Fibroblast of the conjunctiva (primary cell): ENCODE results near the gene TBXT.
"Not testable (repeated sequence)": the region's sequence is repeated elsewhere in the genome, so short reads cannot be mapped to it uniquely, and the experiment has no call there.

Experiments
- DNase-seq: peaks from one replicate; pipeline ENCODE4 v3.0.0-alpha.2; 2010; ENCODE audit warnings: low read depth

TBXT gene

DNA sequence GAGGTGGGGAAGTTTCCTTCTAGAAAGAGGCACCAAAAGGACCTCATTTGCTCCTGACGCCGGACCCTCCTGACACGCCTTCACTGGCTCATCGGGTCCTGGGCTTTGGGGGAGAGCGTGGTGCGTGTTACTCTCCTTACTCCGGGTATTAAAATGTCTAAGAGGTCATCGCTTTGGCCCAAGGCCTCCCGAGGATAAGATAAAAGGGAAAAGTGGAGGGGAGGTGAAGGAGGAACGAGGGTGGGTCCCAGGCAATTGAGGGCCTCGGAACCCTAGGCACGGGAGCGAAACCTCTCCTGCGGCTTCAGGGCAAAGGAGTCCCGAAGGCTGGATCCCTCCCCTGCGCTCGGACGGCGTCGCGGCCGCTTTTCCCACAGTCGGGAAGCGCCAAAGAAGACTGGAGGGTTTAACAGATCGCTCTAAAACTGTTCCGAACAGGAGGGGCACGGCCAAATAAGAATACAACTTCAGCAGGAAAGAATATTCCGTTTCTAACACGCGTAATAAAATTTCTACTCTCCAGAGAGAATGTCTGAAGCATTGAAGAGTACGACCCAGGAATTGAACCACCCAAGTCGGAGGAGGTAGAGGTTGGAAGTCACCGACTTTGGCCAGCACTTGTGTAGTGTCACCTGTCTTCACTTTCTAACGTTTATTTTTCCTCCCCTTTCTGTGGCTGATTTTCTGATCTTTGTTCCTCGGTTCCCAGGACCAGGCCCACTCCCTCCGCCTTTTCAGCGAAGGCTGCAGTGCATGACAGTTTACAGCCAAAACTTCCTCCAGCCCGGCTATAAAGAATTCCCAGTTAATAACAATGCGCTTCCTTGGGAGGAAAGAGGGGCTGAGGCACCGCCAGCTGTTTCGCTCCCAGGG, 2.1 kb upstream of the TBXT start:
- no peak for DNase-seq

DNA sequence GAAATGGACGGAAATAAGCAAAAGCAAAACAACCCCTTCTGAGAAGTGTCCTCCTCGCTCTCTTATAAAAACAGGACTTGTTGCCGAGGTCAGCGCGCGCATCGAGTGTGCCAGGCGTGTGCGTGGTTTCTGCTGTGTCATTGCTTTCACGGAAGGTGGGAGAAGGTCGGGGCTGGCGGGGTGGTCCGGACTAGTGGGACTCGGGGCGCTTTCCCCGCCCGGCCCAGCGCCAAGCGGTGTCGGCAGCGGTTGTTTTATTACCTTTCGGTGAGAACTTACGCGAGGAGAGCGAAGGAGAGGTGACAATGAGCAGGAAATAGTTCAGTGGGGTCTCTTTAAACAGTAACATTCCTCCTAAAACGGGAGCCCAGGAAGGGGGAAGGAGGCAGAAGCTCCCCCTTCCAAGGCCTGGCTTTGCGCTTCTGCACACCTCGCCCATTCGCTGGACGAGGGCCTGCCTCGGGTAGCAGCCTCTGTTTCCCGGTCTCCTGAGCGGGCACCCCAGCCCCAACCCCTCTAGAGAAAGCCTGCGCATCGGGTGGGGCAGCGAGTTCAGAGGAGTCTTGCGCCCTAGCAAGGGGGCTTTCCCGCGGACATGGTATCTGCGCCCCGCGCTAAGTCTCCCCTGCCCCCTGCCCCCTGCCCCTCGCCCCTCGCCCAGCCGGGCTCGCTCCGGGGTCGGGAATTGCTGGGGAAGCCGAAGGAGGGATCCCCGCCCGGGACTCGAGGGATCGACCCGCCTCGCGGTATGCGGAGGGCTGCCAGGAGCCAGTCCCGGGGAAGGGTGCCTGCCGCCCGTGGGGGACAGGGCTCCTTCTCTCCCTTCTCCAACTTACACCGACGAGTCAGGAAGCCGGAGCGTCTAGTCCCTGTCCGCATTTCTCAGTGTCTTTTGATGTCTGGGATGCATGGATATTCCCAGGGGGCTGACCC, 1.2 kb upstream of the TBXT start:
- DNase-seq = no peak

DNA sequence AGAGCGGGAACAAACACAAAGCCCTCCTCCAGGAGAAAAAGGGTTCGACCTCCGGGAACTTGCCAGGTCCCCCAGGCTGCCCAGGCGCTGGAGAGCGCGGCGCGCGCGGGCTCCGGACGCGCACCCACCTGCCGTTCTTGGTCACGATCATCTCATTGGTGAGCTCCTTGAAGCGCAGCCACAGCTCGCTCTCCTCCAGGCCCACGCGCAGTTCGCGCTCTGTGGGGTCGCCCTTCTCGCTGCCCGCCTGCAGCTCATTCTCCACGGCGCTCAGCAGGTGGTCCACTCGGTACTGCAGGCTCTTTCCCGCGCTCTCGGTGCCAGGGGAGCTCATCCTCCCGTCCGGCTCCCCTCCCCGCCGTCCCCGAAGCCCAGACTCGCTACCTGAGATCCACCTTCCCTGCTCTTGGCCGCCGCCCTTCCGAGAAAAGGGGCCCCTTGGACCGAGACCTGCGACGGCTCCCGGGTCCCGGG, 356 bp downstream of the TBXT start:
- DNase-seq = no peak

DNA sequence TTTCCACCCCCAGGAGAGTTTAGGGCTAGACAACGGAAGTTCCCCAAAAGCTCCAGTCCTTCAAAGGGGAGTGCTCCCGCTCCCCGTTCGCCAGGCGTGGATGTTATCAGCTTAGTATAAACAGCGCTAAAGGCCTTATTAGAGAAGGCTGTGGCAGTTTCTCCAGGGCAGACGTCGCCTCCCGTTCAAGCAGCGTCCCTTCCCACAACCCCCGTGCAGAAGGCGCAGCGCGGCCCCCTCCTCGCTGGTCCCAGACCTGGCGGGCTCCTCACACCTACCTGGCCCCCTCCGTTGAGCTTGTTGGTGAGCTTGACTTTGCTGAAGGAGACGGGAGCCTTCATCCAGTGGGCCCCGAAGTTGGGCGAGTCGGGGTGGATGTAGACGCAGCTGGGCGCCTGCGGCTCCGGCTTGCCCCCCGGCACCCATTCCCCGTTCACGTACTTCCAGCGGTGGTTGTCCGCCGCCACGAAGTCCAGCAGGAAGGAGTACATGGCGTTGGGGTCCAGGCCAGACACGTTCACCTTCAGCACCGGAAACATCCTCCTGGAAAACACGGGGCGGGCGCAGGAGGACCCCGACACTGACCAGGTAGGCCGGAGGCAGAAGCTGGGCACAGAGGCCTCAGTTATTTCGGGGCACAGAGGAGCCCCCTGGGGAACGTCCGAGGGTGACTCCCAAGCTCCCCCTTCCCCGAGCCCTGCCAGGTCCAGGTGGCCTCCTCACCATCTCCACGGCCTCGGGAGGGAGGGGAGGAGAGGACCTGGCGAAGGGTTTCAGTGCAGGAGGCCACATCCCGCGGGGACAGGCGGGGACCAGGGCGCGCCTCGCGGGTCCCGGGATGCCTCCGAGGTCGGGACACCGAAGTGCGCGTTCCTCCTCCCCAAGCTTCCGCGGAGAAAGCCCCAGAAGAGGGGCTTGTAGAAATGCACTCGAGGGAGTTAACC, 1.1 kb downstream of the TBXT start:
- DNase-seq = no peak

DNA sequence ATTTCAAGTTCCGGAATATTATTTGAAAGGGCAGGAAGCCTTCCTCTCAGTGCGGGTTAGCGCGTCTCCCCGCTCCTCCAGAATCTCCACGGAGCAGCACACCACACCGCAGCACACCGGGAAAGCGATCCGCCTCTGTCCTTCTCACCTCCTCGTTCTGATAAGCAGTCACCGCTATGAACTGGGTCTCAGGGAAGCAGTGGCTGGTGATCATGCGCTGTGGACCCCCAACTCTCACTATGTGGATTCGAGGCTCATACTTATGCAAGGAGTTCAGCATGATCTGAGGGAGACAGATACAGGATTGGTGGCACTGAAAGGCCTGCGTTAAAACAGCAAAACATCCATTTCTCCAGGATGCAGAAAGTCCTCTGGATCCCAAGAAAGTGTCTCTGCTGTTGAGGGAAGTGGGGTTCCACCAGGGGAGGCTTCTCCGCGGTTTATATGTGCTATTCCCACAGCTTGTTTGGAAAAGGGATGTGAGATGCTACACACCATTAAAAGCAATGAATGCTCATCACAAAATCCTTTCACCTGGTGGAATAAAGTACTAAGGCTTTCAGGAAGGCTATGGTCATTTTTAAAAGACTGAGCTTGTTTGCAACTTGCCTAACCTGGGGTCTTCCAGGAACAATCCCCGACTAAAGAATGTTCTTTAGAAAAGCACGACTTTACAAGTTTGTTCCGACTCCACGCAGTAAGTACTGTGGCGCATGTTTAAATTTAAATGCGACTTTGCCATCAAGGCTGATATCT, 1.9 kb downstream of the TBXT start:
- DNase-seq = no peak

DNA sequence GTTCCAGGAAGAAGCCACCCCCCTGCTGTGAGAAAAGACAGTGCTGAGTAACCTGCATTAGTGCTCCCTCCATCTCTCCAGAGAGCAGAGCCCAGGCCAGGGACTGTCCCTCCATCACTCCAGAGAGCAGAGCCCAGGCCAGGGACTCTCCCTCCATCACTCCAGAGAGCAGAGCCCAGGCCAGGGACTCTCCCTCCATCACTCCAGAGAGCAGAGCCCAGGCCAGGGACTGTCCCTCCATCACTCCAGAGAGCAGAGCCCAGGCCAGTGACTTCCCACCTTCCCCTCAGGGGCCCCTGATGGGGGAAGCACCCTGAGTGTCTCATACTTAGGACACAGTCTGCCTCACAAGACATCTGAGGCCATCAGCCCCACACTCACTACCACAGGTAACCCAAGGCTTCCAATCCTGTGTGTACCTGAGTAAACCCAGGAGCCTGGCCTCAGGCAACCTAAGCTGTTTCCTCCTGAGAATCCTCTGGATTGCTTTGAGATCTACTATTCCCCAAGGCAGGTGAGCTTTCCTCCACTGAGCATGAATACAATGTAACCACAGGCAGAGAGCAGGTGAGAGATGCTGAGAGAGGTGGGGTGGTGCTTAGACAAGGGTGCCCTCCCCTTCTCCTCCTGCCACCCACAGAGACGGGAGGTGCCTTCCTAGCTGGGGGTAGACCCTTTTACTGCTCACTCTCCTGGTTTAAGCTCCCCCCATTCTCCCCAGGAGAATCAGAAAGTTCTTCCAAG, 4.9 kb downstream of the TBXT start:
- no peak for DNase-seq

DNA sequence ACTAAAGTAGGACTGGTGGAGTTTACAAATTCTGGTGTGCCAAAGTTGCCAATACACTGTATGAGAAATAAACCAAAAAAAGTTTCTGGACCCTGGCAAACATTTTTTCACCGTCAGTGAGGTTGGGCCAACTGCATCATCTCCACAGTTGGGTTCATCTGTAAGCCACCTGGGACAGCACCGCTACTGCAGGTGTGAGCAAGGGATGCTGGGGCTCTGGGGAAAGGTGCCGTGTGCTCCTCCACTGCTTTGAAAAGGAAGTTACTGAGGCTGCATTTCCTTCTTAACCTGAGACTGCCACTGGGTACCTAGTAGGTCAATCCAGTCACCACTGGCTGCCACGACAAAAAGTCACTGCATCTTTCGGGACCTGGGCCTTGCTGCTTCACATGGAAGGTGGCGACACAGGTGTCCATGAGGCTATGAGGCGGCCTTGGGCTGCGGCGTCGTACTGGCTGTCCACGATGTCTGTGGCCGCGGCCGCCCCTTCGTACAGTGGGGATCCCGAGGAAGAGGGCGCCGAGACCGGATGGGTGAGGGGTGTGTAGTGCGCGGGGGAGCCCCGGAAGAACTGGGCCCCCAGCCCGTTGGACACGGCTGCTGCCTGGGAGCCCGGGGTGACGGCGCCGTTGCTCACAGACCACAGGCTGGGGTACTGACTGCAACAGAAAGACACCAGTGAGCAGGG, 9.6 kb downstream of the TBXT start:
- DNase-seq = no peak

DNA sequence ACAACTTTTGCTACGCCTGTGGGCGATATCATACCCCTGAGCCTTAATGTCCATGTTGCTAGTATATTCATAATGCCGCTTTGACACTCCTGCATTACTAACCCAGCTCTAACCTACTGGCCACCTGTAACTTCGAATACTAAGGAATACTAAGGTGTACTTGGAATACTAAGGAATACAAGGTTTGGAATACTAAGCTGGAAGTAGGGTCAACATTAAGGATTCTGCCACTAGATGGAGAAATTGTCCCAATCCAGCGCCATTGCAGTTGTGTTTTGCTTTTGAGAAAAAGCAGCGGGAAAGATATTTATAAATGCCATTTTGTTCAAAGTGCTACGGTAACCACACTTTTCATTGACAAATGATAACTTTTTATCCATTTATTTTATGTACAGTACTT, 10.7 kb downstream of the TBXT start:
- no peak for DNase-seq

- DNase-seq = no peak
Measured at GRCh38 chr6:166153966-166154365, 13.7 kb downstream of the TBXT start.

GRCh38 chr6:166152660-166153059, 15.0 kb downstream of the TBXT start:
- DNase-seq = no peak

GRCh38 chr6:166151798-166152197, 15.9 kb downstream of the TBXT start:
- DNase-seq = no peak

DNA sequence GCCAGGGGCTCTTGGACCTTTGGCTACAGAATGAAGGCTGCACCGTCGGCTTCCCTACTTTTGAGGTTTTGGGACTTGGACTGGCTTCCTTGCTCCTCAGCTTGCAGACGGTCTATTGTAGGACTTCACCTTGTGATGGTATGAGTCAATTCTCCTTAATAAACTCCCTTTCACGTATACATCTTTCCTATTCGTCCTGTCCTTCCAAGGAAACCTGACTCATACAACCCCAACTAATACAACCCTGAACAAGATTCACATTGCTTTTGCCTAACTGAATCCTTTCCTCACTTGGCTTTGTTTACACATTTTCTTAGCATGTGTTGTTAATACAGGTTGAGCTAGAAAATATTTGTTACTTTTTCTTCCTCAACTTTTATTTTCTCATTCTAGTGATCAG, 21.9 kb downstream of the TBXT start:
- no peak for DNase-seq

DNA sequence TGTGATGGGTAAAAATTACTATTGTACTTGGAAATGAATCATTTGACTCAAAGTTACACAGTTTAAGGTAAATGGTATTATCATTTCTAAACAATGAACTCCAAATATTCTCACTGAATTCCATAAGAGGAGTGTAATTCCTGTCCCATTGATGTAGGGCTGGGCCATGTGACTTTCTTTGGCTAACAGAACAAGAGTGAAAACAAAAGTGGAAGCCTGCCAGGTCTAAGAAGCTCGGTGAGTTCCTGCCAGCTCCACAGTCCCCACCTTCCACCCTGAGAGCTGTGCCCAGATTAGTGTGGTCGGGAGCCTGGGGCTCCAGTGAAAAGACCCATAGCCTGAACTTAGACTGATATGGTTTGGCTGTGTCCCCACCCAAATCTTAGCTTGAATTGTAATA, 24.6 kb downstream of the TBXT start:
- DNase-seq = no peak

- DNase-seq = no peak
Measured at GRCh38 chr6:166127624-166128472, 39.8 kb downstream of the TBXT start.

DNA sequence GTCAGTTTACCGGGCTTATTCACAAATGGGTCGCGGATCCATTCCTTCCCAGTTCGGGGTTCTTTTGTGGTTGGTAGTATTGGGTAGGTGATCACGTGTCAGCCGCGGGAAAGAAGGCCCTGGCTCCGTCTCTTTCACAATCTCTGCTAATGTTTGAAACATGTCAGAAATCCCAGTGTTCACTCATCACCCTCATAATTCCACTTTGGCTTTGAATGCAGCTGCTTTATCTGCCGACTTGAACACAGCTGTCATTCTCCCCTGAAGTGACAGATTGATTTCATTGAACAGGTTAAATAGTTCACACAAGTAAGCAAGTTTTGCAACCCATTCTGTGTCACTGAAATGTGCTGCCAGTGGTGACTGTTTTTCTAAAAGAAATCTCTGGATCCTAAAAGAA, 44.5 kb downstream of the TBXT start:
- not testable (repeated sequence) for DNase-seq

- DNase-seq = no peak
Measured at GRCh38 chr6:166121726-166122125, 45.9 kb downstream of the TBXT start.

- no peak for DNase-seq
Measured at GRCh38 chr6:166119116-166119911, 48.3 kb downstream of the TBXT start.

DNA sequence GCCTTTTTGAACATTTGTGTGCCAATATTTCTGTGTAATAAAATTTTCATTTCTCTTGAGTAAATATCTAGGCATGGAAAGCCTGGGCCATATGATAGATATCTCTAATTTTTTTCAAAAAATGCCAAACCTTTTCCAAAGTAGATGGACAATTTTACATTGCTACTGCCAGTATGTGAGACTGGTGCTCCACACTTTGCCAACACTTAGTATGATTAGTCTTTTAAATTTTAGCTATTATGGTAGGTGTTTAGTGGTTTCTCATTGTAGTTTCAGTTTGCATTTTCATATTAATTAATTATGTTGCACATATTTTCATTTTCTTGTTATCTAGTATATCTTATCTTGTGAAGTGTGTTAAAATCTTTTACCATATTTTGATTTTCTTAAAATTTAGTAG, 52.0 kb downstream of the TBXT start:
- no peak for DNase-seq
